Stimulated activated CD4-positive, alpha-beta T cell treated with anti-CD3 and anti-CD28 coated beads, Interleukin-2, amount 100 ng/mL, for 48 hours (primary cell): Measurements from ENCODE around the gene AAGAB.
"Not testable (repeated sequence)": the region's sequence is repeated elsewhere in the genome, so short reads cannot be mapped to it uniquely, and the experiment has no call there.

Source experiments
- DNase-seq, 2 donors: peaks; one replicate each; pipeline ENCODE4 v3.0.0-alpha.2; 2020

The AAGAB gene, protein sequence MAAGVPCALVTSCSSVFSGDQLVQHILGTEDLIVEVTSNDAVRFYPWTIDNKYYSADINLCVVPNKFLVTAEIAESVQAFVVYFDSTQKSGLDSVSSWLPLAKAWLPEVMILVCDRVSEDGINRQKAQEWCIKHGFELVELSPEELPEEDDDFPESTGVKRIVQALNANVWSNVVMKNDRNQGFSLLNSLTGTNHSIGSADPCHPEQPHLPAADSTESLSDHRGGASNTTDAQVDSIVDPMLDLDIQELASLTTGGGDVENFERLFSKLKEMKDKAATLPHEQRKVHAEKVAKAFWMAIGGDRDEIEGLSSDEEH

DNA sequence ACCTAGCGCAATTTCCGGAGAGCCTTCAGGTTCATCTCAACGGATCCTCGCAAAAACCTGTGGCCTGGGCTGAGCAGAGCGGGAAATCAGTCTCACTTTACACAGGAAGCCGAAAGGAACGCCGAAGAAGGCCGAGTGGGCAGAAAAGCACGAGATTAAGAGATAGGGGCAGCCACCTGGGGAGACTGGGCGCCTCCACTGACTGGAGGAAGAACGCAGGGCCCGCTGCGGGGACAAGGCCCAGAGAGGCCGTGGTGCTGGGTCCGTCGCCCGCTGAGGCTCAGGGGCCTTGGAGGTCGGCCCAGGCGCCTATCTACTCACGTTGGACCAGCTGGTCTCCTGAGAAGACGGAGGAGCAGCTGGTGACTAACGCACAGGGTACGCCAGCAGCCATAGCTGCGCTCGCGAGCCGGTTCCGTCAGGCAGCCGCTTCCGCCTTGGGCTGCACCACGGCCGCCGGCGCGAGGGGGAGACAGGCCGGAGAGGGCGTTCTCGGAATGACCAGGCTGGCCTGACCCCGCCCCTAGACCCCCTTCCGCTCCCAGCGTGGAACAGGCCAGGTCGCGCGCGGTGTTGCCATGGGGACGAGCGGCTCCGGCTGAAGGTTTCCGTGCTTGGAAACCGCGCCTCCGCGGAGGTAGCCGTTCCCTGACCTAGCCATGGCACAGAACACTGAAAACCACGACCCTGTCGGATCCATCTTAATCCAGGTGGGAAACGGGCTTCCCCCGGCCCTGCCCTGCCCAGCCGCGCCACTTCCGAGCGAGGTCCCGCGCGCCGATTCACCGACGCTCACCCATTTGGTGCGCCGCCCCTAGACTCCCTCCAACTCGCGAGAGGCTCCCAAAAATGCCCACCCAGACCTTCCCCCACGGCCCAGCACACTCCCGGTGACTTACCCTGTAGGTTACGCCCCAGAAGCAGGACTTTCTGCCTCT, at the start of gene AAGAB, which contains the start of gene IQCH:
Gene AAGAB, minus strand, starts transcription at position 424 of the 938 bp plus-strand sequence. Its CDS starts 30 bp downstream, at position 394.
Gene IQCH, plus strand, starts transcription at position 549 of the 938 bp plus-strand sequence. Its CDS starts 111 bp downstream, at position 660.
- DNase-seq = peak; percentile 98

DNA sequence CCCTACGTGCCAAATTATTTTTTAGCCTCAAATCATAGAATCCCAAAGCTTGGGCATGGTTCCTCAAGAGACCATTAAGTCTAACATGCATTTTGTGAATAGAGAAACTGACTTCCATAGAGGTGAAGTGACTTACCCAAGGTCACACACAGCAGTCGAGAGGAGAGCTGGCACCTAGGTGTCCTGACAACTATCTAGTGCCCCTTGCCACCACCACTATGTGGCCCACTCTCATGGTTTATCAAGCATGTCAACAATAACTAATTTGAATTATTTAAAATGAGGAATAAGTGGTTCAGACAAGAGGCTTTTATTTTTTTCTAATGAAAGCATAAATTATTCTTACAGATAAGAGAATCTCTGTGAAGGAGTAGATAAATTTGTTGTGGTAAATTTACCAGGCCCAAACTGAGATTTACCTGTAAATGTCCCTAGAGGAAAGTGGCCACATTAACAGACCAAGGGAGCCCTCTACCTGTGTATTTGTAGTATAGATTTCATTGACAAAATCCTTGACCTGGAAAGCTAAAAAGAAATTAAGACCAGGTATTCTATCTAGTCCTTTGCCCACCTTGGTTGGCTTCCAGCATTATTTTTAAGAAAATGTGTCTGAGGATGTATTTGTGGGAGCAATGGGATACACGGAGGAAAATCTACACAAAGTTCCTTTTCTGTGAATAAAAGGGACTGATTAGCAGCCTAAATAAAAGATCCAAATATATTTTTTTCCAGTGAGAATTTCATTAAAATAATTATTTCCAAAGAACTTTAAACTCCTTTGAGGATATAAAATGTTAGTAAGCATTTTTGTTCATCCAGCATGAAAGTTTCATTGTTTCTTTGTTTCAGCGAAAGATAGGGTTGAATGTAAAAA, 49.3 kb upstream of the AAGAB start:
- DNase-seq = no peak

DNA sequence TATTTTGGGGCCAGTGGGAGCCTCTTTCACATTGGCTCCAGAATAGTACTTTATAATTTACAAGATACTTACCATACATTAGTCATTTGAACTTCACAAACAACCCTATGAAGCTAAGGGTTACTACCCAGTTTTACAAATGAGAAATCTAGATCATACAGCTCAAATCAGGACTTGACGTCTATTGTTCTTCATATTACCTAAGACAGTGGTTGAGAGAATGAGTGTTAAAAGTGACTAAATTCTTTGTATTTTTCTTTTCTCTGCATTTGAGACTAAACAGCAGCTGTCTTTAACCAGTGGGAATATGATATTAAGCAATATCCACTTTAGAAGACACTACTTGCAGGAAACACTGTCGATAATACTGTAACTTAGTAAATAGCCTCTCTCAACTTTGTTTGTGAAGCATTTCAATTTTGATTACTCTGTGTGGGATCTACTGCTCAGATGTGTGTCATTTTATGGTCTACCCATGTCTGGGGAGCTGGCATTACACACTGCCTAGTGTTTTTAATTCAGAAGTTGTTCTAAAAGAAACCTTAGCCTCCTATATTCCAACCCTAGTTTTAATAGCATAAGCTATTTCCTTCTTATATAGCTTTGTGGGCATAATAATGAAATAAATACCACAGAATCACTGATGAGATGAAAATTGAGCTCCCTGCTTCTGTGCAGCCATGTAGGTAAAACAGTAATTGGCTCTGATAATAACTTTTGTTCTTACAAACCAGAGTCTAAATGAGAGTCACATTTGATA, 46.0 kb upstream of the AAGAB start:
- DNase-seq = no peak

DNA sequence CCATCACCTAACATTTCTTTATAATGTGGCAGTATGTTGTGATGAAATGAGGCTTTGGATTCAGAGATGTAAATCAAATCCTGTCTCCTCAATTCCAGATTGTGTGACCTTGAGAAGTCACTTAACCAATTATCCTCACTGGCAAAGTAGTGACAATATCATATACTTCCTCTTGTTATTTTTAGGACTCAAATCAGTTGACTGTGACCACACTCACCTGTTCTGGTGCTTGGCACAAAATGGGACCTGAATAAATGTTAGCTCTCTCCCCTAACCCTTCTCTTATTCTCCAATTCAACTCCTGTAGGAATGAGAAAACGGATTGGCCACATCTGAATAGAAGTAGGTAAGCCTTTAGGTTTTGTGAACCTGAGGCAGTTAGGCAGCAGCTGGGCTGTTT, 42.2 kb upstream of the AAGAB start:
- DNase-seq = no peak

DNA sequence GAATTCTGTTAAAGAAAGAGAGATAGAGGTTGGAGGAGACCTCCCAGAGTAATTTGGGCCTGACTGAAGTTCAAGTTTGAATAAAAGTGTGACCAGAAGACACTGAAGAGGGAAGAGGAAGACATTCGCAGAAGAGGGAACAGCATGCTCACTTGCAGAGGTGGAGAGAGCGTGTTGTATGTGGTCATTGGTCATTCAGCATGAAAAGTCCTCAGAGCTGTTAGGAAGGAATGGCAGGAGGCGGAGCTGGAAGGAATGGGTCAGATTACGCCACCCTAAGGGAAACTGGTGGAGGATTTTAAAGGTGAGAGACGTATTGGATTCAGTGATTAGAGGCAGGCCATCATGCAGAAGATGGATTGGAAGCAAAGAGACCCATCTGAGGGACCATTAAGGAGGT, 41.7 kb upstream of the AAGAB start:
- no peak for DNase-seq

DNA sequence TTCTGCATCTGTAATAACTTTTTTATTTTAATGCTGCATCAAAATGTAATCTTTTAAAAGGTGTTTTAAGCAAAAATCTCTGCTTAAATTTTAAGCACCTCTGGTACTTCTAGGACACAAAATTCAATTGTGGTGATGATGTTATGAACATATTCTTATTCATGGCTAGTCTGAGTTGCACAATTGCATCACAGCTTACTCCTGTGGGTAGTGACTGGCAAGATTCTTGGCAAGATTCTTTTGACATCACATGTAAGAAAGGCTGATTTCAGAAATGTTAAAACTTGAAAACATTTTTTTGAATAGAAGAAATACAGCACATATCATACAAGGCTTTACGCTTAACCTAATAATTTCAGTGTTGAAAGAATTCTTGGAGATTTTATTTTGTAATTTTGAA, 35.9 kb upstream of the AAGAB start:
- no peak for DNase-seq

DNA sequence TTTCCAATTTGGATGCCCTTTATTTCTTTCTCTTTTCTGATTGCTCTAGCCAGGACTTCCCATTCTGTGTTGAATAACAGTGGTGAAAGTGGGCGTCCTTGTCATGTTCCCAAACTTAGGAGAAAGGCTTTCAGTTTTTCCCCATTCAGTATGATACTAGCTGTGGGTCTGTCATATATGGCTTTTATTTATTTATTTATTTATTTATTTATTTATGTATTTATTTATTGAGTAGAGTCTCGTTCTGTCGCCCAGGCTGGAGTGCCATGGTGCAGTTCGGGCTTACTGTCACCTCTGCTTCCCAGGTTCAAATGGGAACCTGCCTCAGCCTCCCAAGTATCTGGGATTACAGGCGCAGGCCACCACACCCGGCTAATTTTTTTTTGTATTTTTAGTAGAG, 31.9 kb upstream of the AAGAB start:
- DNase-seq = not testable (repeated sequence)

DNA sequence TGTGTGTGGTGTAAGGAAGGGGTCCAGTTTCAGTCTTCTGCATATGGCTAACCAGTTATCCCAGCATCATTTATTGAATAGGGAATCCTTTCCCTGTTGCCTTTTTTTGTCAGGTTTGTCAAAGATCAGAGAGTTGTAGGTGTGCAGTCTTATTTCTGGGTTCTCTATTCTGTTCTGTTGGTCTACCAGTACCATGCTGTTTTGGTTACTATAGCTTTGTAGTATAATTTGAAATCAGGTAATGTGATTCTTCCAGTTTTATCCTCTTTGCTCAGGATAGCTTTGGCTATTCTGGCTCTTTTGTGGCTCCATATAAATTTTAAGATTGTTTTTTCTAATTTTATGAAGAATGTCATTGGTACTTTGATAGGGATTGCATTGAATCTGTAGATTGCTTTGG, 31.2 kb upstream of the AAGAB start:
- not testable (repeated sequence) for DNase-seq

DNA sequence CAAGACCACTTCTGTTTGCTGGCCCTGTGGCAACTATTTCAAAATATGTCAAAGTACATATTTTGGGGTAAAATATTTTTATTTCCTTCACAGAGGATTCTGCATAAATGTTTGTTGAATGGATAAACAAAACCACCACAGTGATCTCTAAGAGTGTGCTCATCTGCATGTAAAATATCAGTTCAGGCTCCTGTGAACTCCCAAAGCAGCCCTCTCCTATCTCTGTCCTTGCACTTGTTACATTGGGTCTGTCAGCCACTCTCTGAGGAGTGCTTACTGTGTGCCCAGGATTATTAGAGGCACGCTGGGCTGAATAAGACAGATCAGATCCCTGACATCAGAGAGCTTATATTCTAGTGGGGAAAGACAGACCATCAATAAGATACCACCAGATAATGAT, 27.3 kb upstream of the AAGAB start:
- no peak for DNase-seq

DNA sequence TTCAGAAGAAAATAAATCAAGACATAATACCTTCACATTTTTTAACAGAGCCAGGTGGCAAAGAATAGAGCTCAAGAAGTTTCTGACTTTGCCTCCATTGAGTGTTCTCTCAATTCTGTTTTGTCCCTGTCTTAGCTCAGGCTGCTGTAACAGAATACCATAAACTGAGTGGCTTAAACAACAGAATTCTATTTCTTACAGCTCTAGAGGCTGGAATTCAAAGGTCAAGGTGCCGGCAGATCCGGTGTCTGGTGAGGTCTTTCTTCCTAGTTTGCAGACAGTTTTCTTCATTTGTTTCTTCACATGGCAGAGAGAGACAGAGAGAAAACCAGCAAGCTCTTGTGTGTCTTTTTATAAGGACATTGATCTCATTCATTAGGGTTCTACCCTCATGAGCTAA, 25.8 kb upstream of the AAGAB start:
- DNase-seq = no peak

DNA sequence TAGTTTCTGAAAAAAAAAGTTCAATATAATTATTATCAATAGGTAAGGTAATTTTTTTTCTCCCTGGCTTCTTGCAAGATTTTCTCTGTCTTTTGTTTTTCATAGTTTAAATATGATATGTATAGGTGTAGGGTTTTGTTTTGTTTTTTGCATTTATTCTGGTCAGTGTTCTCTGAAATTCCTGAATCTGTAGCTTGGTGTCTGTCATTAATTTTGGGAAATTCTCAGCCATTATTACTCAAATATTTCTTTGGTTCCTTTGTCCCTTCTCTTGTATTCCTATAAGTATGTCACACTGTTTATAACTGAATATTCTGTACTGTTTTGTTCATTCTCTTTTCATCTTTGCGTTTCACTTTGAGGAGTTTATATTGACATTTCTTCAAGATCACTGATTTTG, 22.2 kb upstream of the AAGAB start:
- DNase-seq = no peak

DNA sequence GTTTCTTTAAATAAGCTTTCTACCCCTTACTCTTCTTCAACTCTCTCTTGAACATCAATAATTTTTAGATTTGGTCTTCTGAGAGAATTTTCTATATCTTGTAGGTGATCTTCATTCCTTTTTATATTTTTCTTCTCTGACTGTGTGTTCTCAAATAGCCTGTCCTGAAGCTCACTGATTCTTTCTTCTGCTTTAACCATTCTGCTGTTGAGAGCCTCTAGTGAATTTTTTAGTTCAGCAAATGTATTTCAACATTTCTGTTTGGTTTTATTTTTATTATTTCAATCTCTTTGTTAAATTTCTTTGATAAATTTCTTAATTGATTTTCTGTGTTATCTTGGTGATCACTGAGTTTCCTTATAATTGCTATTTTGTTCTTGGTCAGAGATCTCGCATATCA, 19.8 kb upstream of the AAGAB start:
- DNase-seq = no peak

DNA sequence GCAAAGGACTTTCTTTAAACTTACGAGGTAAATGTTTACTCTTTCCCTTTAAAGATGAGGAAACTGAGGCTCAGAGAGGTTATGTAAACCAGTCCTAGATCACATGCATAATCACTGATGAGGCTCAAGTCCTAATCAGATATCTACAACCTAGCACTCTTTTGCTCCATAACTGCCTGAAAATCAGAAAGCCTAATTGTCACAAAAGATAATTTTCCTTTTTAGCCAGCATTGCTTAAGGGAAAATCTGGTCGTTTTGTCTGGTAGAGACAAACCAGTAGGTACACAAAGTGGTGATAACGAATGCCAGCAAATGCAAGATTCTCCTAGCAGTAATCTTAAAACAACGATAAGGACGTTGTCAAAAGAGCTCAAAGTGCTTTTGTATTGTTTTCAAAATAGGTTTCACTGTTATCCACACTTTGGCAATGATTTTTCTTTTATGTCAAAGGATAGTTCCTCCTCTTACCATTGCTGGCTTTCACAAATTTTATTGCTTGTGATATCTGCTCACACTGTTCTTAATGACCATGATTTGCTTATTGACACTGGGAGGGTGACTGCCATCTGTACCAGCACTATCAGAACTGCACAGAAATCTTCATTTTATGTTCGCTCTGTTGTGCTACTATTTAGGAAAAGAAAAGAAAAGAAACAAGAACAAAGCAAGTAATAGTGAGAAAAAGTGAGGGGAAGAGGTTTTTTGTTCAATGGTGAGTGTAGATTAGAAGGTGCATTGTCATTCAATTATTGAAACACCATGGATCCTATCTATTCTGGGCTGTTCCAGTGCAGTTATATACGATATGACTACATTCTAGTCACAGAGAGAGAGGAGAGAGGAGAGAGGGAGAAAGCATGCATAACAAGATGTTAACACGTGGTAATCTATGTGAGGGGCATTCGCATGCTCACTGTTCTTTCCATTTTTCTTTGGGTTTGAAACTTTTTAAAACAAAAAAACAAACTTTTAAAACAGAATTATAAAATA, 13.8 kb upstream of the AAGAB start:
- no peak for DNase-seq

DNA sequence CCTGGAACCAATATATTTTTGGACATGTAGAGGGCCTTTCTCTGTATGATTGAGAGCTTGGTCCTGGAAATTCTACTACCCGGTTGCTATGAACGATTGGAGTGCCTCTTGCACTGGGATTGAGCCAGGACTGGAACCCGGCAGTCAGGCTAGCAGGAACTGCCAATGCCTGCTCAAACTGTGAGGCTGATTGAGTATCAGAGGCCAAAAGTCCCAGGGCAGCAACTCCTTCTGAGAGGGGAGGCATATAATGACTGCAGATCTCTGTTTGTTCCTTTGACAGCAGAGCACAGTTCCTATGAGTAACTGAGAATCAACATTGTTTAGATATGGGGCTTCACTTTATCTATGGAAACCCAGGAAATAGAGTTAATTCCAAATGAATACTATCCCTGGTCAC, 13.0 kb upstream of the AAGAB start:
- DNase-seq = no peak

DNA sequence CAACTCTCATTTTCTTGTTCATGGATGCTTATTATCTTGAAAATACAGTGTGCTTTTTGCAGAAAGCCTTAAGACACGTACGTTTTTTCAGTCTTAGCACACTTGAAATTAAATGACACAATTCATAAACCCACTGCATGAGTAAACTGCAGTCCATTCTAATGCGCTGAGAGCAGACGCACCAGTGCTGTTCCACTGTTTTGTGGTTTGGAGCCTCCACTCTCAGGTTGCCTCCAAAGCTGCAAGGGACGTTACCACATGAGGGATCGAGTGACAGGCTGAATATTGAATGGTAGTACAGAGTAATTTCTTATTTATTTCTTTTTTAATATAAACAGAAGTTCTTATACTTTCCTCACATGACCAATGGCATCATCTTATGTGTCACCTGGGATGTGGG, 12.4 kb upstream of the AAGAB start:
- no peak for DNase-seq

DNA sequence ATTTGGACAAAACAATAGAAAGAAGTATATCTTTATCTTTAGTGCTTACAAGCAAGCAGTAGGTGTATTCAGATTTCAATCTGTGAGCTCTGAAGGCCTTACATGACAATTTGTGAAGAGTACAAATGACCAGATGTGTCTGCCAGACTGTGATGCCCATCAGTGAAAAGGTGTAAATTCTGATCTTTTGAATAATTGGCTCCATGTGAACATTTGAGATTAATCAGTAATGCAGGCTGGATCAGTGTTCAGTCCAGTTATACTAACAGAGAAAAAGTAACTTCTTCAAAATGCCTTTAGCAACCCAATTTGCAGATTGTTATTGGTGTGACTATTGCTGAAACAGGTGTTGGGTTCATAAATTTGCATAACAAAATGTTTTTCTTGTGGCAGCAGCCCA, 5.3 kb upstream of the AAGAB start:
- no peak for DNase-seq

DNA sequence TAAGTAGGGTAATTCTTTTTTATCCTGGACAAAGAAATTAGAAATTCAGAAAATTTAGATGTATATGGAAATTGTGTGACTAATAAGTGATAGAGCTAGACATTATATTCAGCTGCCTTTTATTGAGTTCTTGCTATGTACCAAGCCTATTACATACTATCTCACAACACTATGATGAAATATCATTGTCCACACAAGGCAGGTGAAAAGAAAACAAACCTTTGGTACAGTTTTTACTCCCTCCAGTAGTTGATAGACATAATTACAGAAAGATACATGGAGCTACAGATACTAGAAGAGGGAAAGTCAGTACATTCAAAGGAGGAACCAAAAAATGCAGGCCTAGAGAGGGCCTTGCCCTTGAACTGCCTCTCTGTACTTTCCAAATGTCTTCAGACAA, 4.9 kb upstream of the AAGAB start:
- DNase-seq = no peak

DNA sequence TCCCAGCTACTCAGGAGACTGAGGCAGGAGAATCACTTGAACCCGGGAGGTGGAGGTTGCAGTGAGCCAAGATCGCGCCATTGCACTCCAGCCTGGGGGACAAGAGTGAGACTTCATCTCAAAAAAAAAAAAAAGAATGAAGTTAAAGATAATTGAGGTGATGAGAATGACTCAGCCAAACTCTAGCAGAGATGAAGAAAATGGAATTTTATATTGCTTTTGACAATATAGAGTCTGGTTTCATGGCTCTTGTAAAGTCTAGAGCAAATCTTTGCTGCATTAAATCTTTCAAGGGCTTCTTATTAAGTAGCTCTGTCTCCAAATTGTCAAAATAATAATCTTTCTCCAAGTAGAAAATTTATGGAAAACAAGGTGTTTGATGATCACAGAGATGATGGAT, 4.0 kb upstream of the AAGAB start:
- DNase-seq = not testable (repeated sequence)

DNA sequence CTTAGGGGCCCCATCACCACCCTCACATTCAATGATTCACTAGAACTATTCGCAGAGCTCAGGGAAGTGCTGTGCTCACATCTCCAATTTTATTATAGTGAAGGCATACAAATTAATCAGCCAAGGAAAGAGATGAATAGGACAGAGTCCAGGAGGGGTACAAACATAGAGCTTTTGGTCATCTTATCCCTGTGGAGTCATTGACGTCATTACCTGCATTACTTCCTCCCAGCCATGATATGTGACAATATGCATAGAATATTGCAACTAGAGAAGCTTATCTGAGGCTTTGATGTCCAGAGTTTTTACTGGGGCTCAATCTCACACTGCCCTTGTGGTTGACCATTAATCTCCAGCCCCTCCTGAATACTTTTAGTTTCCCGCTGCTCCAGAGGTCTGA, 1.6 kb upstream of the AAGAB start:
- DNase-seq = no peak

DNA sequence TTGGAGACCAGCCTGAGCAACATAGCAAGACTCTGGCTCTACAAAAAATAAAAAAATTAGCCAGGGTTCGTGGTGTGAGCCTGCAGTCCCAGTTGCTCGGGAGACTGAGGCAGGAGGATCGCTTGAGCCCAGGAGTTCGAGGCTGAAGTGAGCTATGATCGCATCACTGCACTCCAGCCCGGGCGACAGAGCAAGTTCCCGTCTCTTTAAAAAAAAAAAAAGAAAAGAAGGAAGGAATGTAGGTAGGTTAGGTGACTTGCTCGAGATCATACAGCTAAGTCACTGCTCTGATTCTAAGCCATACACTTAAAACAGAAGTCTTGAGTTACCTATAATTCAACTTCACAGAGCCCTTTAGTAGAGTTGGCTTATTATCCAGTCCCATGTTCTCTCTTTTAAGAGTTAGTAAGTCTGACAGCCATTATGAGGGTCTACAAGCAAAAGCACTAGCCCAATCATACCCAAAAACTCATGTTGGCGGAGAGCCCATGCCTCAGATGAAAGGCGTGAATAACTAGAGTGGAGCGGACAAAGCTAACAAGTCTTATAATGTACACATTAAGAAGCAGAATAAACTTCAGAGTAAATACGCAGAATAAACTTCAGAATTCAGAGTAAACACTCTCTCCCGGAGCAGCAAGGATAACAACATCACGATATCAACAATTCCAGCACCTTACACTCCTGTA, 768 bp downstream of the AAGAB start:
- no peak for DNase-seq
